IMR-90 (cell line): ENCODE measurements around the gene MAP1LC3A.

ENCODE experiments used
- BHLHE40 ChIP-seq: fragments of 150-350 bp; IDR thresholded peaks from 2 replicates; pipeline ENCODE4 v1.6.1; 2016; ENCODE audit warnings: mild to moderate bottlenecking, low read depth, low read length
- CEBPB ChIP-seq: IDR thresholded peaks from 2 replicates; pipeline ENCODE4 v1.6.1; 2012; ENCODE audit warnings: low read depth, low read length, improper control_type of control experiment
- CTCF ChIP-seq: conservative IDR thresholded peaks from 2 replicates; pipeline ENCODE4 v1.5.1; 2012; ENCODE audit warnings: mild to moderate bottlenecking, low read depth, low read length, improper control_type of control experiment
- MAFK ChIP-seq: IDR thresholded peaks from 2 replicates; pipeline ENCODE4 v1.6.1; 2012; ENCODE audit warnings: low read depth, low read length, improper control_type of control experiment
- MAZ ChIP-seq: IDR thresholded peaks from 2 replicates; pipeline ENCODE4 v1.6.1; 2012; ENCODE audit warnings: low read depth, mild to moderate bottlenecking, low read length, improper control_type of control experiment, moderate library complexity, borderline replicate concordance
- POLR2A ChIP-seq: IDR thresholded peaks from 2 replicates; pipeline ENCODE4 v1.6.1; 2012; ENCODE audit warnings: mild to moderate bottlenecking, low read depth, low read length
- RAD21 ChIP-seq: IDR thresholded peaks from 2 replicates; pipeline ENCODE4 v1.6.1; 2012; ENCODE audit warnings: low read length, improper control_type of control experiment
- RCOR1 ChIP-seq: IDR thresholded peaks from 2 replicates; pipeline ENCODE4 v1.6.1; 2012; ENCODE audit warnings: mild to moderate bottlenecking, low read length, improper control_type of control experiment; ENCODE audit not compliant: insufficient replicate concordance
- SMC3 ChIP-seq: fragments of 150-350 bp; IDR thresholded peaks from 2 replicates; pipeline ENCODE4 v1.6.1; 2016; ENCODE audit warnings: low read depth, mild to moderate bottlenecking, antibody characterized with exemption, low read length, moderate library complexity
- USF2 ChIP-seq: fragments of 150-350 bp; IDR thresholded peaks from 2 replicates; pipeline ENCODE4 v1.6.1; 2017; ENCODE audit warnings: mild to moderate bottlenecking, antibody characterized with exemption, low read length, low read depth

- no peak for TF ChIP-seq POLR2A
- TF ChIP-seq CTCF, result no peak
- no peak for TF ChIP-seq RAD21
- TF ChIP-seq MAFK, result no peak
- no peak for TF ChIP-seq SMC3
- TF ChIP-seq CEBPB, result no peak
- TF ChIP-seq USF2, result no peak
- TF ChIP-seq RCOR1, result no peak
- TF ChIP-seq MAZ, result no peak
- no peak for TF ChIP-seq BHLHE40
Observed at GRCh38 chr20:34525342-34525708, 33.2 kb upstream of the MAP1LC3A start.
